Erythroblast (primary cell): Measurements from ENCODE around the gene TNFRSF4.

ENCODE experiments used
- GATA1 ChIP-seq: IDR thresholded peaks from 2 replicates; pipeline ENCODE4 v1.6.1; 2011; ENCODE audit warnings: low read depth, mild to moderate bottlenecking, control low read depth, low read length, moderate library complexity
- POLR2A ChIP-seq: IDR thresholded peaks from 2 replicates; pipeline ENCODE4 v1.6.1; 2011; ENCODE audit warnings: mild to moderate bottlenecking, low read length

GRCh38 chr1:1204425-1204920, 9.5 kb downstream of the TNFRSF4 start:
- TF ChIP-seq POLR2A, result no peak
- no peak for TF ChIP-seq GATA1
